HUES6 (cell line): Measurements from ENCODE around the gene ZNF816.
"Not testable (repeated sequence)": the region's sequence is repeated elsewhere in the genome, so short reads cannot be mapped to it uniquely, and the experiment has no call there.

ENCODE experiments used
- H3K27ac ChIP-seq: 2 replicates; pipeline ENCODE4 v1.7.0; 2013; ENCODE audit warnings: low read depth, mild to moderate bottlenecking, low read length, inconsistent platforms
- H3K27me3 ChIP-seq: 2 replicates; pipeline ENCODE4 v1.6.1; 2013; ENCODE audit warnings: low read length; ENCODE audit not compliant: control insufficient read depth, insufficient read depth
- H3K36me3 ChIP-seq: 2 replicates; pipeline ENCODE4 v1.6.1; 2013; ENCODE audit warnings: low read length; ENCODE audit not compliant: control insufficient read depth, insufficient read depth
- H3K4me1 ChIP-seq: 2 replicates; pipeline ENCODE4 v1.6.1; 2013; ENCODE audit warnings: low read length; ENCODE audit not compliant: control insufficient read depth, insufficient read depth
- H3K4me3 ChIP-seq: 2 replicates; pipeline ENCODE4 v1.5.1; 2013; ENCODE audit warnings: low read depth, low read length
- H3K9ac ChIP-seq: one replicate; pipeline ENCODE4 v1.6.1; 2013; ENCODE audit warnings: mild to moderate bottlenecking, low read length
- H3K9me3 ChIP-seq: 2 replicates; pipeline ENCODE4 v1.6.1; 2013; ENCODE audit warnings: low read depth, low read length; ENCODE audit not compliant: control insufficient read depth, insufficient read depth

ZNF816 gene

DNA sequence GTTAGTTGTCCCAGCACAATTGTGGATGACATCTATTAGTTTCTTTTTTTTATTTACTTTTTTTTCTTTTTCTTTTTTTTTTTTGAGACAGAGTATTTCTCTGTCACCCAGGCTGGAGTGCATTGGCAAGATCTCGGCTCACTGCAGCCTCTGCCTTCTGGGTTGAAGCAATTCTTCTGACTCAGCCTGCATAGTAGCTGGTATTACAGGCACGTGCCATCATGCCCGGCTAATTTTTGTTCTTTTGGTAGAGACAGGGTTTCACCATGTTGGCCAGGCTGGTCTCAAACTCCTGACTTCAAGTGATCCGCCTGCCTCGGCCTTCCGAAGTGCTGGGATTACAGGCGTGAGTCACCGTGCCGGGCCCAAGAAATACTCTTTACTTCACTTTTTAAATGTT, 38.0 kb downstream of the ZNF816 start:
- H3K27me3 ChIP-seq, H3K9me3 ChIP-seq, H3K4me3 ChIP-seq, H3K27ac ChIP-seq, H3K9ac ChIP-seq: not testable (repeated sequence)
- peaks cover 17% of the 10 kb centered on the region for H3K4me1 ChIP-seq
- peaks cover 24% of the 10 kb centered on the region for H3K36me3 ChIP-seq

DNA sequence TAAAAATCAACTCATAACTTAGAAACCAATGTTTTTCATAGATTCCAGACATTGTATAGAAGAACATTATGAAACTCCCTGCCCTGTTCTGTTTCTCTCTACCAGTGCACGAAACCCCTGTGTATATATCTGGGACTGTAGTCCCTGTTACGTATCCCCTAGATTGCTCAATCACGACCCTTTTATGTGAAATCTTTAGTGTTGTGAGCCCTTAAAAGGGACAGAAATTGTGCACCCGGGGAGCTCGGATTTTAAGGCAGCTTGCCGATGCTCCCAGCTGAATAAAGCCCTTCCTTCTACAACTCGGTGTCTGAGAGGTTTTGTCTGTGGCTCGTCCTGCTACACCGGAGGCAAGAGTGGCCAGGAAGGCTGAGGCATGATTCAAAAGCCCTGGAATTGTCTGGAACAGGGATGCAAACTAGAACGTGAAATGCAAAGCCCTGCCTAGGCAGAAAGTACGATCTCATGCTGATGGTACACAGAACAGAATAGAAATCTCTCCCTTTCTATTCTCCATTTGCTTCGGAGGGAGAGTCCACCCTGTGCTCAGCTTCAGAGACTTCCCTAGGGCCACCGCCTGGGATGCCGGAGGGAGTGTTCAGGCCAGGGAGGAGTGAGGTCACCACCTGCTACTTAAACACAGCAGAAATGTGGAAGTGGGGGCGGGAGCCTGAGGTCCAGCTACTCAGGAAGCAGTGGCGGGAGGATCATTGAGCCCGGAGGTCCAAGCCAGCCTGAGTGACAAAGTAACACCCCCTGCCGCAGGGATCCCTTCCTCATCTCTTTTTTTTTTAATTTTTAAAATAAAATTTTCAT, 38.7 kb downstream of the ZNF816 start:
- Histone ChIP-seq H3K36me3 (peaks cover 18% of the 10 kb centered on the region), H3K27ac (no peak overlapping the region), H3K4me3 (peak overlapping the region; percentile 88), H3K9ac (peak overlapping the region; percentile 3), H3K27me3 (no peaks in the 10 kb centered on the region), H3K9me3 (no peaks in the 10 kb centered on the region), H3K4me1 (peaks cover 17% of the 10 kb centered on the region)

GRCh38 chr19:52922841-52923777, 39.6 kb downstream of the ZNF816 start, which contains the start of gene ZNF888:
TSS of gene ZNF888 (minus strand) at chr19:52923428. CDS start at chr19:52917873, 5,555 bp downstream.
- Histone ChIP-seq H3K9ac (peak within 1 kb of the TSS; percentile 81), H3K4me1 (peaks cover 17% of the 10 kb centered on the region), H3K36me3 (peaks cover 13% of the 10 kb centered on the region), H3K9me3 (no peaks in the 10 kb centered on the region), H3K4me3 (peak within 1 kb of the TSS; percentile 88), H3K27me3 (no peaks in the 10 kb centered on the region), H3K27ac (peak within 1 kb of the TSS; percentile 67; the same call in 1 of the 2 replicates)

DNA sequence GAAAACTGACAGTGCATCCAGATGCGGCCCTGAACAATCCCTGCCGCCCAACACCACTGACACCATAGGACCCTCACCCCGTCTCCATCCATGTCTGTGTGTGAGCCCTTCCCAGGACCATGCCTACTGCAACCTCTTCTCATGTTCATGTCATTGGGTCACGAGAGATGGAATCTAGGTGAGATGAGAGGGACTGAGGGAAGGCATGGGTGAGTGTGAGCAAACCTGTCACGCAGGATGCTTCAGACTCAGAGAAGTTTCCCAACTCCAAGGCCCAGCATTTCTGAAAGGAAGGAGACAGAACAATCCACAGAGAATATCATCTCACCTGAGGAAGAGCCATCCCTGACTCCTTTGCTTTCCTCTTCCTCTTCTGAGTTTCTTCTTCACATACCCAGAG, 45.1 kb downstream of the ZNF816 start:
- Histone ChIP-seq H3K36me3 (peaks cover 41% of the 10 kb centered on the region), H3K9ac (no peak overlapping the region), H3K27me3 (no peaks in the 10 kb centered on the region), H3K4me3 (no peak overlapping the region), H3K9me3 (no peaks in the 10 kb centered on the region), H3K27ac (no peak overlapping the region), H3K4me1 (peaks cover 7% of the 10 kb centered on the region; the same call in 1 of the 2 replicates)

- no peaks in the 10 kb centered on the region for H3K4me1 ChIP-seq
- no peak overlapping the region for H3K27ac ChIP-seq
- peaks cover 53% of the 10 kb centered on the region for H3K36me3 ChIP-seq
Measured at GRCh38 chr19:52910648-52911047, 52.0 kb downstream of the ZNF816 start.

DNA sequence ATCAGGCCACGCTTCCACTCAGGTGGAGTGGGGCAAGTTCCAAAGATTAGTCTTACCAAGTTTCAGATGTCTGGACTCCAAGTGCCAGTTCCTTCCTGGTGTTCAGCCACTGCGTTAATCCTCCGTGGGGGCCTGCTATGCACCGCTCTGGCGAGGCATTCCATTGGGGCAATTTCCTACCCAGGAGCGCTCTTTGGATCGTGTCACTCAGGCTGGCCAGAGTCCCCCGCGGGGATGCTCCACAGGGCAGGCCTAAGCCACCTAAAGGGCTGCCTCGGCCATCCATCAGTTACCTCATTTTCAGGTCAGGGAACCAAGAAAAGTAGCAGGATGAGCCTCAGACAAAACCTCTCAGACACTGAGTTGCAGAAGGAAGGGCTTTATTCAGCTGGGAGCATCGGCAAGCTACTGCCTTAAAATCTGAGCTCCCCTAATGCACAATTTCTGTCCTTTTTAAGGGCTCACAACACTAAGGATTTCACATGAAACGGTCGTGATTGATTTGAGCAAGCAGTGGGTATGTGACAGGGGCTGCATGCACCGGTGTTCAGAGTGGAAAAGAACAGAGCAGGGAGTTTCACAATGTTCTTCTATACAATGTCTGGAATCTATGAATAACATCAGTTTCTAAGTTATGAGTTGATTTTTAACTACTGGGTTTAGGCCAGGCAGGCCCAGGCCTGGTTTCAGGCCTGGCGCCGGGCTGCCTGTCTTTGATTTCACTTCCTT, 58.5 kb downstream of the ZNF816 start:
- H3K27me3 ChIP-seq, H3K9me3 ChIP-seq, H3K27ac ChIP-seq, H3K9ac ChIP-seq, H3K4me3 ChIP-seq, H3K4me1 ChIP-seq: not testable (repeated sequence)
- peaks cover 26% of the 10 kb centered on the region for H3K36me3 ChIP-seq

More at GRCh38 chr19:52910648-52911047, 52.0 kb downstream of the ZNF816 start:
- no peaks in the 10 kb centered on the region for H3K27me3 ChIP-seq
- H3K9me3 ChIP-seq, result peaks cover 3% of the 10 kb centered on the region; the same call in 1 of the 2 replicates
- no peak overlapping the region for H3K9ac ChIP-seq
- no peak overlapping the region for H3K4me3 ChIP-seq

- Histone ChIP-seq H3K36me3 (peaks cover 13% of the 10 kb centered on the region), H3K9me3 (peaks cover 3% of the 10 kb centered on the region; the same call in 1 of the 2 replicates), H3K4me1 (peaks cover 12% of the 10 kb centered on the region), H3K9ac (no peak overlapping the region), H3K27ac (no peak overlapping the region), H3K4me3 (no peak overlapping the region), H3K27me3 (no peaks in the 10 kb centered on the region)
Measured at GRCh38 chr19:52901842-52902241, 60.8 kb downstream of the ZNF816 start.
